K562 (cell line): ENCODE data around the gene COL9A3. TPM values are rescaled to one million over a fixed set of nuclear protein-coding genes. Genes with fewer than 3 reads are reported as not detected.

Source experiments
- ATAC-seq: fragments of 200-7000 bp; cut with Tn5 transposase; 3 replicates; pipeline ENCODE4 v1.9.1; 2020; ENCODE audit warnings: moderate library complexity
- BruUV-seq: library from RNA; stranded (reverse); fragments of 400-500 nt; replicated peaks from 2 replicates; lab custom pipeline; 2021; lab: Mats Ljungman, UMichigan
- CTCF ChIA-PET: fragments of 300-600 bp; formaldehyde crosslinking; extraction: SDS; loops from one replicate; lab custom pipeline; 2021; ENCODE audit warnings: low intra/inter-chr PET ratio; lab: Yijun Ruan, JAX
- POLR2A ChIA-PET: fragments of 300-600, 350-650 bp; sonication (Branson Sonifier 250); formaldehyde crosslinking; extraction: SDS; loops from one replicate; lab custom pipeline; 2021; ENCODE audit warnings: antibody characterized with exemption, inconsistent platforms; lab: Yijun Ruan, JAX
- DNase-seq, 4 experiments: peaks; one replicate each; pipeline versions ENCODE4 v3.0.0 to v3.0.0-alpha.2; 2011 to 2018; ENCODE audit warnings: low spot score in 3 of 4, mixed read lengths in 3 of 4; ENCODE audit errors: extremely low read depth in 1 of 4
- FAIRE-seq: peaks from 2 replicates; lab custom pipeline; 2011; peaks lifted over from hg19 to GRCh38; lab: Jason Lieb, UNC
- H2AFZ ChIP-seq: 2 replicates; pipeline ENCODE4 v1.6.0; 2011; ENCODE audit warnings: low read depth, low read length, control low read depth, inconsistent platforms
- H3K27ac ChIP-seq: fragments of 200-600 bp; 3 replicates; pipeline ENCODE4 v1.8.0; 2011; ENCODE audit warnings: low read depth, mild to moderate bottlenecking, control low read depth, inconsistent platforms, low read length, moderate library complexity, mixed read lengths; ENCODE audit errors: extremely low read depth
- H3K27me3 ChIP-seq, 2 experiments: fragments of 300-600 bp in 1 of 2; 2 replicates in 1 of 2; 3 replicates in 1 of 2; pipeline versions ENCODE4 v1.6.0 to v1.8.0; 2011; ENCODE audit warnings: inconsistent platforms in 2 of 2, low read length in 2 of 2, mild to moderate bottlenecking in 1 of 2, mixed read lengths in 1 of 2, moderate library complexity in 1 of 2; ENCODE audit not compliant: control insufficient read depth in 2 of 2, insufficient read depth in 2 of 2
- H3K36me3 ChIP-seq: fragments of 300-600 bp; 3 replicates; pipeline ENCODE4 v1.8.0; 2011; ENCODE audit warnings: mild to moderate bottlenecking, low read length, inconsistent platforms; ENCODE audit not compliant: control insufficient read depth, insufficient read depth
- H3K4me1 ChIP-seq, 2 experiments: fragments of 200-600 bp in 1 of 2; replicated peaks in 1 of 2; 2 replicates in 1 of 2; 3 replicates in 1 of 2; pipeline versions ENCODE4 v1.5.1 to v1.8.0; 2011; ENCODE audit warnings: inconsistent platforms in 2 of 2, low read length in 2 of 2, mild to moderate bottlenecking in 1 of 2, mixed read lengths in 1 of 2, moderate library complexity in 1 of 2; ENCODE audit not compliant: control insufficient read depth in 2 of 2, insufficient read depth in 2 of 2
- H3K4me2 ChIP-seq: 2 replicates; pipeline ENCODE4 v1.6.1; 2011; ENCODE audit warnings: low read length, control low read depth, inconsistent platforms, mixed read lengths; ENCODE audit not compliant: insufficient read depth
- H3K4me3 ChIP-seq: fragments of 200-600 bp; sonication (generic), shearing (Covaris generic); 2 replicates; pipeline ENCODE4 v1.5.1; 2016; ENCODE audit warnings: control low read depth, inconsistent platforms
- H3K79me2 ChIP-seq: fragments of 200-600 bp; 3 replicates; pipeline ENCODE4 v1.8.0; 2011; ENCODE audit warnings: low read length, inconsistent platforms; ENCODE audit not compliant: control insufficient read depth, insufficient read depth
- H3K9ac ChIP-seq, 2 experiments: 2 replicates each; pipeline versions ENCODE4 v1.6.0 to v1.6.1; 2011; ENCODE audit warnings: low read depth in 2 of 2, low read length in 2 of 2, control low read depth in 1 of 2, inconsistent platforms in 1 of 2, mild to moderate bottlenecking in 1 of 2, mixed read lengths in 1 of 2; ENCODE audit not compliant: insufficient read depth in 1 of 2
- H3K9me1 ChIP-seq: one replicate; pipeline ENCODE4 v1.6.0; 2011; ENCODE audit warnings: inconsistent platforms, mild to moderate bottlenecking, low read length, moderate library complexity; ENCODE audit not compliant: control insufficient read depth, insufficient read depth
- H3K9me3 ChIP-seq: replicated peaks from 2 replicates; pipeline ENCODE4 v1.5.1; 2011; ENCODE audit warnings: low read depth, low read length, inconsistent platforms; ENCODE audit not compliant: control insufficient read depth, insufficient read depth
- H4K20me1 ChIP-seq: replicated peaks from 2 replicates; pipeline ENCODE4 v1.6.1; 2011; ENCODE audit warnings: low read length, inconsistent platforms, mixed read lengths; ENCODE audit not compliant: control insufficient read depth, insufficient read depth
- EGR1 ChIP-seq: fragments of 450-650 bp; conservative IDR thresholded peaks from 2 replicates; pipeline ENCODE4 v1.6.1; 2017; ENCODE audit warnings: mild to moderate bottlenecking
- MYNN ChIP-seq, 2 experiments: sonication (generic); formaldehyde crosslinking in 1 of 2; IDR thresholded peaks; 2 replicates each; pipeline versions ENCODE4 v1.5.0 to v1.6.1; 2016 to 2020; ENCODE audit warnings: antibody characterized with exemption in 1 of 2, missing genetic modification reagents in 1 of 2
- POLR2H ChIP-seq: IDR thresholded peaks from 2 replicates; pipeline ENCODE4 v1.6.1; 2016; ENCODE audit warnings: missing genetic modification characterization, low read depth, mild to moderate bottlenecking, control low read depth, missing compliant biosample characterization, moderate library complexity
- RBFOX2 ChIP-seq: fragments of 200-400 bp; formaldehyde crosslinking; IDR thresholded peaks from 2 replicates; pipeline ENCODE4 v1.6.1; 2017; ENCODE audit warnings: low read depth, mild to moderate bottlenecking, low read length, moderate library complexity
- WGBS: fragments of 100-300 bp; shearing (Covaris generic); methylation state at CpG from one replicate; pipeline ENCODE4 v1.1.6; 2016; ENCODE audit warnings: low coverage, mixed read lengths; ENCODE audit not compliant: insufficient coverage; ENCODE audit errors: missing lambda C conversion rate; 5-methylcytosine and 5-hydroxymethylcytosine counted together
- in situ Hi-C: fragments of 300-500 bp; cut with MboI; formaldehyde crosslinking; loops from 4 replicates; pipeline ENCODE4 v1.15.0; 2018; ENCODE audit warnings: inconsistent platforms, mixed read lengths
- intact Hi-C: fragments of 100-400 bp; cut with micrococcal nuclease; formaldehyde crosslinking; loops from 2 replicates; pipeline ENCODE4 v1.14.2; 2022
- polyA plus RNA-seq, 8 experiments: library from polyadenylated mRNA; depleted of rRNA in 4 of 8; stranded (reverse) in 5 of 8; unstranded in 3 of 8; fragments of >200 nt; fragmentation: Nextera tagmentation in 2 of 8; fragmentation: Illumina TruSeq in 1 of 8; extraction: Ambion mirVana in 2 of 8; extraction: Trizol in 1 of 8; gene quantifications; 2 replicates each; pipeline versions ENCODE4 v1.2.1 to v1.2.3, GENCODE V29; 2011 to 2014; ENCODE audit warnings: inconsistent platforms in 1 of 8, missing spikeins in 1 of 8
- total RNA-seq, 7 experiments: library from RNA; depleted of rRNA in 6 of 7; stranded (reverse); fragments of >200 nt in 6 of 7; fragmentation: Illumina TruSeq in 2 of 7; extraction: Trizol in 2 of 7; gene quantifications; 2 replicates each; pipeline versions ENCODE4 v1.2.1 to v1.2.3, GENCODE V29; 2011 to 2021; ENCODE audit warnings: low replicate concordance in 1 of 7
- TF ChIP-seq, protein P1 (sequence below): fragments of 450-650 bp; IDR thresholded peaks from 2 replicates; pipeline ENCODE4 v1.6.1; 2016; ENCODE audit warnings: low read depth
- TF ChIP-seq, protein P2 (sequence below): sonication (generic); IDR thresholded peaks from 2 replicates; pipeline ENCODE4 v1.6.1; 2016

The COL9A3 gene
- total and polyA plus RNA-seq, 9 of the 15 experiments (the other 6 are each of a cell fraction or from before 2014, with no cell fraction given): 0.14 to 3.6 (median 0.88) TPM; not detected in 1

DNA sequence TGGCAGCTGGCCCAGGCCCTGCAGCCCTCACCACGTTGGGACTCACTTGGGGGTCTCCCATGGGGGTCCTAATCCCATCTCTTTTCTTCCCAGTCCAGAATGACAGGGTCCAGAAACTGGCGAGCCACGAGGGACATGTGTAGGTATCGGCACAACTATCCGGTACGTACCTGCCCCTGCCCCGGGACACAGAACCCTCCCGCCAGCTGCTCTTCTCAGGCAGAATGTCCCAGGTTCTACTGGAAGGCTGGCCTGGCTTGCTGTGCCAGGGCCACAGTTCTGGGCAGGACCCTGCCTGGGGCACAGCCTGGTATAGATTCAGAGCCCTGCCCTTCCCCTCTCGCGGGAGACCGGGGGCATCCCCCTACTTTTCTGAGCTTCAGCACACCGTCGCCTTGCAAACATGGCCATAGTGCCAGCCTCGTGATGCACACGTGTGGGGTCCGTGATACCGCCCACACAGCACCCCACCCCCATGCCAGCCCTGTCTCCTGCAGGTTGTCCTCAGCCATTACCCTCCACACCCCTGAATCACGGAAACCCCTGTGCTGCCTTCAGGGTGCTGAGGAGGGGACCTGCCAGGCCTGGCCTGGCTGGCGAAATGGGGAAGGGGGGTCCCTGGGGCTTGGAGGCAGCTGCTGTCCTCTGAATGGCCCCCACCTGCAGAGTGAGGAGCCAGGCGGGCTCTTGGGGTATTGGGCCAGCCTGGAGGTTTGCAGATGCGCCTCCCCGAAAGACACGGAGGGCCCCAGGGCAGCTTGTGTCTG lies 9.2 kb upstream of the COL9A3 start:
- Histone ChIP-seq H2AFZ (no peak overlapping the region), H3K4me1 (peaks cover 11 to 62% of the 10 kb centered on the region in 2 experiments), H3K79me2 (peaks cover 25% of the 10 kb centered on the region), H3K4me2 (no peak overlapping the region), H3K9me1 (no peaks in the 10 kb centered on the region), H3K9ac (peak overlapping the region in 1 of 2 experiments; percentile 35; a peak in 1 of 4 replicates), H3K4me3 (no peak overlapping the region), H3K9me3 (no peaks in the 10 kb centered on the region), H4K20me1 (peaks cover 4% of the 10 kb centered on the region), H3K36me3 (peaks cover 57% of the 10 kb centered on the region; the same call in 2 of the 3 replicates), H3K27me3 (no peaks in the 10 kb centered on the region), H3K27ac (no peak overlapping the region)
- ATAC-seq (no peak), DNase-seq (no peak), FAIRE-seq (no peak)
- BruUV-seq: no TSS peak
- in situ Hi-C loops (loop anchor here (10.0 kb wide), 1 partner anchor 313 kb away; no protein-coding TSS in a partner anchor), intact Hi-C loops (loop anchor here (5.0 kb wide), 2 partner anchors 140 to 185 kb away; no protein-coding TSS in a partner anchor)
- CTCF ChIA-PET: interaction anchor here (0.6 to 2.7 kb wide), 7 partner anchors 16 to 796 kb away, joined by 3 to 21 read pairs (median 4); partner anchors contain the start of gene ADRM1
- WGBS: 73% methylated on average over 19 of the region's 23 CpGs
- POLR2A ChIA-PET: interaction anchor here (0.7 to 1.3 kb wide), 3 partner anchors 11 to 47 kb away, joined by 3 to 4 read pairs (median 3); no protein-coding TSS in a partner anchor
- no peak for TF ChIP-seq POLR2H
- TF ChIP-seq, protein P1, sequence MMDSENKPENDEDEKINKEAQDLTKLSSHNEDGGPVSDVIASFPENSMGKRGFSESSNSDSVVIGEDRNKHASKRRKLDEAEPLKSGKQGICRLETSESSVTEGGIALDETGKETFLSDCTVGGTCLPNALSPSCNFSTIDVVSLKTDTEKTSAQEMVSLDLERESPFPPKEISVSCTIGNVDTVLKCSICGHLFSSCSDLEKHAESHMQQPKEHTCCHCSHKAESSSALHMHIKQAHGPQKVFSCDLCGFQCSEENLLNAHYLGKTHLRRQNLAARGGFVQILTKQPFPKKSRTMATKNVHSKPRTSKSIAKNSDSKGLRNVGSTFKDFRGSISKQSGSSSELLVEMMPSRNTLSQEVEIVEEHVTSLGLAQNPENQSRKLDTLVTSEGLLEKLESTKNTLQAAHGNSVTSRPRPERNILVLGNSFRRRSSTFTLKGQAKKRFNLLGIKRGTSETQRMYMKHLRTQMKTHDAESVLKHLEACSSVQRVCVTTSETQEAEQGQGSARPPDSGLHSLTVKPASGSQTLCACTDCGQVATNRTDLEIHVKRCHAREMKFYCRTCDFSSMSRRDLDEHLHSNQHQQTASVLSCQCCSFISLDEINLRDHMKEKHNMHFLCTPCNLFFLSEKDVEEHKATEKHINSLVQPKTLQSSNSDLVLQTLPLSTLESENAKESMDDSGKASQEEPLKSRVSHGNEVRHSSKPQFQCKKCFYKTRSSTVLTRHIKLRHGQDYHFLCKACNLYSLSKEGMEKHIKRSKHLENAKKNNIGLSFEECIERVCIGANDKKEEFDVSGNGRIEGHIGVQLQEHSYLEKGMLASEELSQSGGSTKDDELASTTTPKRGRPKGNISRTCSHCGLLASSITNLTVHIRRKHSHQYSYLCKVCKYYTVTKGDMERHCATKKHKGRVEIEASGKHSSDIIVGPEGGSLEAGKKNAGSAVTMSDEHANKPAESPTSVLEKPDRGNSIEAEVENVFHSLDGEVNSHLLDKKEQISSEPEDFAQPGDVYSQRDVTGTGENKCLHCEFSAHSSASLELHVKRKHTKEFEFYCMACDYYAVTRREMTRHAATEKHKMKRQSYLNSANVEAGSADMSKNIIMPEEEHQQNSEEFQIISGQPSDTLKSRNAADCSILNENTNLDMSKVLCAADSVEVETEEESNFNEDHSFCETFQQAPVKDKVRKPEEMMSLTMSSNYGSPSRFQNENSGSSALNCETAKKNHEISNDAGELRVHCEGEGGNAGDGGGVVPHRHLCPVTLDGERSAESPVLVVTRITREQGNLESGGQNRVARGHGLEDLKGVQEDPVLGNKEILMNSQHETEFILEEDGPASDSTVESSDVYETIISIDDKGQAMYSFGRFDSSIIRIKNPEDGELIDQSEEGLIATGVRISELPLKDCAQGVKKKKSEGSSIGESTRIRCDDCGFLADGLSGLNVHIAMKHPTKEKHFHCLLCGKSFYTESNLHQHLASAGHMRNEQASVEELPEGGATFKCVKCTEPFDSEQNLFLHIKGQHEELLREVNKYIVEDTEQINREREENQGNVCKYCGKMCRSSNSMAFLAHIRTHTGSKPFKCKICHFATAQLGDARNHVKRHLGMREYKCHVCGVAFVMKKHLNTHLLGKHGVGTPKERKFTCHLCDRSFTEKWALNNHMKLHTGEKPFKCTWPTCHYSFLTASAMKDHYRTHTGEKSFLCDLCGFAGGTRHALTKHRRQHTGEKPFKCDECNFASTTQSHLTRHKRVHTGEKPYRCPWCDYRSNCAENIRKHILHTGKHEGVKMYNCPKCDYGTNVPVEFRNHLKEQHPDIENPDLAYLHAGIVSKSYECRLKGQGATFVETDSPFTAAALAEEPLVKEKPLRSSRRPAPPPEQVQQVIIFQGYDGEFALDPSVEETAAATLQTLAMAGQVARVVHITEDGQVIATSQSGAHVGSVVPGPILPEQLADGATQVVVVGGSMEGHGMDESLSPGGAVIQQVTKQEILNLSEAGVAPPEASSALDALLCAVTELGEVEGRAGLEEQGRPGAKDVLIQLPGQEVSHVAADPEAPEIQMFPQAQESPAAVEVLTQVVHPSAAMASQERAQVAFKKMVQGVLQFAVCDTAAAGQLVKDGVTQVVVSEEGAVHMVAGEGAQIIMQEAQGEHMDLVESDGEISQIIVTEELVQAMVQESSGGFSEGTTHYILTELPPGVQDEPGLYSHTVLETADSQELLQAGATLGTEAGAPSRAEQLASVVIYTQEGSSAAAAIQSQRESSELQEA: no peak
- no peak for TF ChIP-seq MYNN (IDR thresholded peaks at IDR 0.05)
- no peak for TF ChIP-seq MYNN (CRISPR knock-in tag; IDR thresholded peaks at IDR 0.05)
- peak; percentile 47 for TF ChIP-seq RBFOX2
- 0 out of 2 replicates have a peak, but pooled peaks have one; percentile 6 for TF ChIP-seq EGR1
- TF ChIP-seq, protein P2, sequence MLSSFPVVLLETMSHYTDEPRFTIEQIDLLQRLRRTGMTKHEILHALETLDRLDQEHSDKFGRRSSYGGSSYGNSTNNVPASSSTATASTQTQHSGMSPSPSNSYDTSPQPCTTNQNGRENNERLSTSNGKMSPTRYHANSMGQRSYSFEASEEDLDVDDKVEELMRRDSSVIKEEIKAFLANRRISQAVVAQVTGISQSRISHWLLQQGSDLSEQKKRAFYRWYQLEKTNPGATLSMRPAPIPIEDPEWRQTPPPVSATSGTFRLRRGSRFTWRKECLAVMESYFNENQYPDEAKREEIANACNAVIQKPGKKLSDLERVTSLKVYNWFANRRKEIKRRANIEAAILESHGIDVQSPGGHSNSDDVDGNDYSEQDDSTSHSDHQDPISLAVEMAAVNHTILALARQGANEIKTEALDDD: no peak
